GM12873 (cell line): ENCODE data around the gene SON.

Experiments
- TF ChIP-seq, protein P1 (sequence below): IDR thresholded peaks from 2 replicates; pipeline ENCODE4 v1.5.1; 2012; ENCODE audit warnings: low read depth, mild to moderate bottlenecking, moderate library complexity, low read length, control low read depth; ENCODE audit not compliant: insufficient read depth; ENCODE audit errors: missing control alignments

The SON gene

DNA sequence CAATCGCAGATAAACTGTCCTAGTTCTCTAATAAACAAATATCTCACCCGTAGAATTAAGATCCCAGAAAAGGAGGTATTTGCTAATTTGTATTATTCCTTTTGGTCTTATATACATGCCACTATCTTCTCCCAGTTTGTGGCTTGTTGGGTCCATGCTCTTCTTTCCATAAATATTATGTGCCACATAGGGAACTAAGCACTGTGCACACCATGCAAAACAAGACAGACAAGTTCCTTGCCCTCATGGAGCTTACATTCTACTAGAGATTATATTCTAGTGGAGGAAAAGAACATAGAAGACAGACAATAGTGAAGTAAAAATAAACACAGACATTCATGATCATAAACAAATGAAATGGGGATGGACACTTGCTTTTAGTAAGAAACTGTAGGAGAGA is 5.6 kb upstream of the SON start:
- TF ChIP-seq, protein P1, sequence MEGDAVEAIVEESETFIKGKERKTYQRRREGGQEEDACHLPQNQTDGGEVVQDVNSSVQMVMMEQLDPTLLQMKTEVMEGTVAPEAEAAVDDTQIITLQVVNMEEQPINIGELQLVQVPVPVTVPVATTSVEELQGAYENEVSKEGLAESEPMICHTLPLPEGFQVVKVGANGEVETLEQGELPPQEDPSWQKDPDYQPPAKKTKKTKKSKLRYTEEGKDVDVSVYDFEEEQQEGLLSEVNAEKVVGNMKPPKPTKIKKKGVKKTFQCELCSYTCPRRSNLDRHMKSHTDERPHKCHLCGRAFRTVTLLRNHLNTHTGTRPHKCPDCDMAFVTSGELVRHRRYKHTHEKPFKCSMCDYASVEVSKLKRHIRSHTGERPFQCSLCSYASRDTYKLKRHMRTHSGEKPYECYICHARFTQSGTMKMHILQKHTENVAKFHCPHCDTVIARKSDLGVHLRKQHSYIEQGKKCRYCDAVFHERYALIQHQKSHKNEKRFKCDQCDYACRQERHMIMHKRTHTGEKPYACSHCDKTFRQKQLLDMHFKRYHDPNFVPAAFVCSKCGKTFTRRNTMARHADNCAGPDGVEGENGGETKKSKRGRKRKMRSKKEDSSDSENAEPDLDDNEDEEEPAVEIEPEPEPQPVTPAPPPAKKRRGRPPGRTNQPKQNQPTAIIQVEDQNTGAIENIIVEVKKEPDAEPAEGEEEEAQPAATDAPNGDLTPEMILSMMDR: no peak

DNA sequence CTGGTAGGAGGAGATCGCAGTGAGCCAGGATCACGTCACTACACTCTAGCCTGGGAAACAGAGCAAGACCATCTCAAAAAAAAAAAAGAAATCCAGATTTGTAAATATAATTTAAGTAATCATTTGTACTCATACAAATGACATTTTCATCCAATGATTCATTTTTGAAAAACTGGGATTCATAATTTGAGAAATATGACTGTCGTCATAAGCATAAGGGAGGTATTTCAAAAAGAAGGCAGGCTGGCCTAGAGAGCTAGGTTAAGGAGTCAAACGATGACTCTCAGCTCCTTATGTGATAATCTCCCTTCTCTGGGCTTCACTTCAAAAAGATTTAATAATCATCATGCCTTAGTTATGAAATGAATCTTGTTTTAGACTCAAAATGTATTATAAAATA is 3.2 kb upstream of the SON start:
- TF ChIP-seq, protein P1: no peak

DNA sequence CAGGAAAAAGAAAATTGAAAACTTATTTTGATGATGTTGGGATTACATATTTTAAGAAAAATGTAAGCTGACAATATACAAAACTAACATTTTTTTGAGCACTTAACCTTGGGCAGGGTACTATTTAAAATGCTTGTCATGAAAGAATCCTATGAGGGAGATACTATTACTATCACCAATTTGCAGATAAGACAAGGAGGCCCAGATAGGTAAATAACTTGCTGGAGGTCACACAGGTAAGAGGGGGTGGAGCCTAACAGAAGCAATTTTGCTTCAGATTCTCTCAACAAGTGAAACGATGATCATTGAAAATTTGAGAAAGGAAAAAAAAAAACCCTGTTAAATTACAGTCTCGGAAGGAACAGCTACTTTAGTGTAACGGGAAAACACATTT is 2.1 kb upstream of the SON start:
- TF ChIP-seq, protein P1: no peak

DNA sequence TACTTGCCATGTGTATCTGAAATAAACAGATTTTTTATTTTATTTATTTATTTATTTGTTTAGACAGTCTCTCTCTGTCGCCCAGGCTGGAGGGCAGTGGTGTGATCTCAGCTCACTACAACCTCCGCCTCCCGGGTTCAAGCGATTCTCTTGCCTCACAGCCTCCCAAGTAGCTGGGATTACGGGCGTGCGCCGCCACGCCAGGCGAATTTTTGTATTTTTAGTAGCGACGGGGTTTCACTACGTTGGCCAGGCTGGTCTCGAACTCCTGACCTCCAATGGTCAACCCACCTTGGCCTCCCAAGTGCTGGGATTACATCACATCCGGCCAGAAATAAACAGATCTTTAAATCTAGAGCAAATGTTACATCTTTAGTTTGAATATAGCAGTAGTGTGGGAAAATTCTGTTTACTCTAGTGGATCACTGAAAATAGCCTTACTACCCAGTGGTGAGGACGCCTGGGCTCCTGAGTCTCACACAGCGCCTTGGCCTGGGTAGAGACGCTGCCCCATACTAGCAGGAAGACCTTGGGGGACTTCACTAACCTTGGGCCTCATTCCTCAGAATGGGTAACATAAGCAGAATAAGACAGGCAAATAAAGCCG is 1.6 kb upstream of the SON start:
- TF ChIP-seq, protein P1: no peak

DNA sequence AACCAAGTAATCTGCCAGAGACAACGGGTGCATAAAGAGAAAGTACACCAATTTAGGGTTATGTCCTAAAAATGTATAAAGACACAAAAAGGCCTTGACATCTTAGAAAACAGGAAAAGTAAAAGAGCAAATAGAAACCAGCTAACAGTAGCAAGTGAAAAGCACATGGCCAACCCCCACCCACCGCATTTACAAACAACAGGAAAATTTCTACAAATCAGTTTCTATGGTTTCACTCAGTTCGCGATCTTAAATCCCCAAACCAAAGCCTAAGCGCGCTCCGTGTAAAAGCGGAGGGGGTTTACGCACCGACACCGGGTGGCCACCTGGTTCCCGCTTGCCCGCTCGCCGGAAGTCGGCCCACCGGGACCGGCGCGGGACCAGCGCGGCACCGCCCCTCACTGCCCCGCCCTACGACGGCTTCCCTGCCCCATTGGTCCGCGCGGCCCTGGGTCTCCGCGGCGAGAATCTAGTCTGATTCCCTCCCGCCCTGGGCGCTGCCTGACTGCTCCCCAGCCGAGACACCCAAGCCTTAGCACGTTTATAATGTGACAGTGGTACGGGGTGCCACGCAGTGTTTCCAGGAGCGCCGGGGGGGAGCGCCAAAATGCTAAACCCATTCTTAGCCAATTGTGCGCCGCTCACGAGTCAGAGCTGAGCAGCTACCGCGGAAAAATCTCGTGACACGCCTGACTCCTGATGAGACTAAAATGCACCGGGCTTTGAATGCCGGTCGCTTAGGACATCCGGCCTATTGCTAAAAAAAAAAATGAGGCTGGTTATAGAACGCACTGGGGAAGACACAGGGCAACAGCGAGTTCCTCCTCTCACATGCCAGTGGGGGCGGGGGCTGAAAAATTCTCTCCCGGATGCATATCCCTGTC is 840 bp upstream of the SON start, which contains the start of gene GART:
TSS of gene GART (minus strand) at position 362 of the 884 bp plus-strand sequence. CDS start 2,802 bp downstream, outside the sequence.
- TF ChIP-seq, protein P1: no peak

DNA sequence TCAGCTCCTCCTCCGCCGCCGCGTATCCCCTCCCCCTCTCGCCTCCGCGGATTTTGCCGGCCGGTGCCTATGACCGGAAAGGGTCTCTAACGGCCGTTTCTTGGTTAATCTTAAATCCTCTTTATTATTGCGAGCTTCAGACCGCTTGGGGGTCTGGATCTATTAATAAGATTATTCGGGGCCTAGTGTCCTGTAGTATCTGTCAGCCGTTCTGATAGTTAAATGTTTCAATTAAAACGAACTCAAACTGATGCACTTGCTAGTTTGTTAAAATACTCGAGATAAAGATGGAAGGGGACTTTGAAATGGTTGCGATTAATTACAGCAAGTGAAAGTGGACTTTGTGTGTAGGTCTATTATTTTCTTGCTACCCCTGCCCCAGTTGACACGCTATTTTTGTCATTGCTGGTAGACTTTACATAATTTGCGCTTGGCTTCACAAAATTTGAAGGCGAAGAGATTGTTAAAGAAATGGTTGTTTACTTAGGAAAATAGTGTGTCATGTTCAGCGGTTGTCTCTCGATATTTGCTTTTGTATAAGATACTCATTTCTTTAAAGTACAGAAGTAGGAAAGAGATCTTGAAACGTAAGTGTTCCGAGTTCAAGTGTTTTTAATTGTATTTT is 779 bp downstream of the SON start:
- TF ChIP-seq, protein P1: no peak

DNA sequence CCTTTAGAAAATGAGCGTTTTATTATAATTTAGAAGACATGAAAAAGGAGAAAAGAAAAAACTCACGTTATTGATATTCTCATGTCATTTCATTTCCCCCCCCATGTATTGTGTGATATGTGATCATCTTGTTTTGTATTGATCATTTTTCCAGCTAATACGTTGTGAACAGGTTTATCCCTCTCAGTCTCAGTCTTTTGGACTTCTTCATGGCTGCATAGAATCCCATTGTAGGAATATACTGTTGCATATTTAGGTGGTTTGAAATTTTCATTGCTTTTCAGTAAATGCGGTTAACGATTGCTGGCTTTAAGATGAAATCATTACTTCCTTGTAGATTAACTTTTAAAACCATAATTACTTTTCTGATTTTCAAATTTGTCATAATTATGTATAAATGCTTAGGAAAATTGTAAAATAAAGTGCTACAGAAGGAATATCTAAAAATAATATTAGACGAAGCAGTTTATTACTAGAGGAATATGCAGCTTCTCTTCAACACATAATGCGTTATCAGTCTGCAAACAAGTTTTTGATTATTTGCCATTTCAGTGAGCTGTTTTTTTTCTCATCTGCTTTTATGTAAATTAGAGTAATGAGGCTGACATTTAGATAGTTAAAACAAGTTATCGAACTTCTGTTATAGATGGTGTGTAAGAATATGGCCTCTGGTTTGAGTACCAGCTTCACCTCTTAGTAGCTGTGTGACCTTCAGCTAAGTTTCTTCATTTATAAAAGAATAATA is 1.8 kb downstream of the SON start:
- TF ChIP-seq, protein P1: no peak
